ENCODE data around the gene UCK2. TPM values are rescaled to one million over a fixed set of nuclear protein-coding genes. Genes with fewer than 3 reads are reported as not detected.
A peak's percentile ranks its signal among the peaks of the same experiment; 100 is the strongest.

Gene UCK2
- total and polyA plus RNA-seq, 2 donors (not counting 3 experiments of a cell fraction or from before 2014, with no cell fraction given): 62.3 to 74.7 TPM

- dilution Hi-C loops (cut with MboI; ENCODE audit: extremely low pct_ligation_motif_present, low sequenced_read_pairs): no loop called here
- ChIA-PET POLR2A (interaction anchor here (1.6 kb wide), 1 partner anchor 69 kb away, joined by 4 read pairs; no protein-coding TSS in a partner anchor), CTCF (interaction anchor here (1.1 to 5.6 kb wide), 5 partner anchors 13 to 197 kb away, joined by 3 to 43 read pairs (median 5); no protein-coding TSS in a partner anchor)
- Histone ChIP-seq H2AFZ (ENCODE audit: low read depth, low read length) (no peak overlapping the region), H3K36me3 (ENCODE audit: control insufficient read depth in 2 of 2, extremely low read depth in 1 of 2, insufficient read depth in 2 of 2, low read length in 2 of 2) (no peaks in the 10 kb centered on the region), H3K9me1 (replicated peaks; ENCODE audit: control insufficient read depth, extremely low read depth, insufficient read depth, low read length) (no peaks in the 10 kb centered on the region), H3K27ac (ENCODE audit: insufficient read depth, low read depth, low read length) (peak overlapping the region; percentile 98), H3K9me3 (replicated peaks; ENCODE audit: control insufficient read depth, insufficient read depth, low read length) (no peaks in the 10 kb centered on the region), H3K27me3 (ENCODE audit: control insufficient read depth in 2 of 2, insufficient read depth in 2 of 2, low read length in 2 of 2) (no peaks in the 10 kb centered on the region), H3K9ac (replicated peaks; ENCODE audit: extremely low read depth, insufficient read depth, low read length) (peak overlapping the region; percentile 93), H3K4me2 (ENCODE audit: insufficient read depth, low read length) (peak overlapping the region; percentile 33), H3K79me2 (ENCODE audit: control insufficient read depth, insufficient read depth, low read length) (peaks cover 41% of the 10 kb centered on the region), H3K4me3 (replicated peaks in 1 of 3; ENCODE audit: insufficient read depth in 1 of 3, low read depth in 1 of 3, low read length in 3 of 3) (no peak overlapping the region), H4K20me1 (replicated peaks; ENCODE audit: control insufficient read depth, extremely low read depth, insufficient read depth, low read length) (no peaks in the 10 kb centered on the region), H3K4me1 (ENCODE audit: control insufficient read depth, extremely low read depth, insufficient read depth, low read length) (peaks cover 71% of the 10 kb centered on the region)
- no peak for FAIRE-seq
- TF ChIP-seq MAX (IDR thresholded peaks at IDR 0.05; ENCODE audit: insufficient read depth, insufficient read length) (no peak), GATA2 (IDR thresholded peaks at IDR 0.05; ENCODE audit: insufficient read depth, insufficient read length, low read depth, low read length) (no peak), POLR2AphosphoS5 (IDR thresholded peaks at IDR 0.05; ENCODE audit: insufficient read depth, low read depth, low read length) (no peak), POLR2A (IDR thresholded peaks at IDR 0.05; ENCODE audit: low read depth, low read length) (no peak), FOS (IDR thresholded peaks at IDR 0.05; ENCODE audit: borderline replicate concordance, insufficient read depth, low read length) (no peak), JUN (IDR thresholded peaks at IDR 0.05; ENCODE audit: borderline replicate concordance, insufficient read depth, insufficient read length, low read depth) (no peak), EZH2 (IDR thresholded peaks at IDR 0.05; ENCODE audit: borderline replicate concordance, low read depth, low read length, severe bottlenecking) (no peak), MYC (IDR thresholded peaks at IDR 0.05; ENCODE audit: low read depth, low read length) (no peak), CTCF (IDR thresholded peaks at IDR 0.05; ENCODE audit: extremely low read depth in 1 of 2, insufficient read depth in 1 of 2, low read depth in 1 of 2, low read length in 2 of 2) (no peak)
- BruUV-seq (replicated peaks): no TSS peak
- intact Hi-C loops (cut with micrococcal nuclease): loop anchor here (2.0 kb wide), 2 partner anchors 59 to 69 kb away; no protein-coding TSS in a partner anchor
- no peak for DNase-seq (ENCODE audit: low read depth, low spot score)
These were observed 70.2 kb downstream of the UCK2 start for GRCh38 chr1:165897326-165898303.
